SKM-1 (cell line): ENCODE data around the gene EMX1.

ENCODE experiments used
- DNase-seq: peaks from one replicate; lab custom pipeline; 2025; ENCODE audit not compliant: unreplicated experiment; lab: John Stamatoyannopoulos, UW

Gene EMX1

DNA sequence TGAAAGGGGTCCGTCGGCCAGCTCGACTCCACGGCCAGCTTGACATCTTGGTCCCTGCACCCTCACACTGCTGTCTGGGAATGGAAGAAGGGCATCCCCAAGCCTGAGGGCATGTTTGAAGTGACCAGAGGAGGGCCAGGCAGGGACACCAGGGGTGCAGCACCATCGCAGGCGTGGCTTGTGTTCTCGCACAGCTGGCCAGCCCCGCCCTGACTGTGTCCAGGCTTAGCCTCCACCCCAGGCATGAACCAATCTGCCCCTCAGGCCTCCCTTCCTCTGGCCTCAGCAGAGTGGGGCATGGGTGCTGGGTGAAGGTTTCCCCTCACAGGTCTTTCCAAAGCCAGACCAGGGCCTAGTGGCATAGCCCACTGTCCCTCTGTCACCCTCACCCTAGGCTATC is 25.0 kb downstream of the EMX1 start:
- no peak for DNase-seq

DNA sequence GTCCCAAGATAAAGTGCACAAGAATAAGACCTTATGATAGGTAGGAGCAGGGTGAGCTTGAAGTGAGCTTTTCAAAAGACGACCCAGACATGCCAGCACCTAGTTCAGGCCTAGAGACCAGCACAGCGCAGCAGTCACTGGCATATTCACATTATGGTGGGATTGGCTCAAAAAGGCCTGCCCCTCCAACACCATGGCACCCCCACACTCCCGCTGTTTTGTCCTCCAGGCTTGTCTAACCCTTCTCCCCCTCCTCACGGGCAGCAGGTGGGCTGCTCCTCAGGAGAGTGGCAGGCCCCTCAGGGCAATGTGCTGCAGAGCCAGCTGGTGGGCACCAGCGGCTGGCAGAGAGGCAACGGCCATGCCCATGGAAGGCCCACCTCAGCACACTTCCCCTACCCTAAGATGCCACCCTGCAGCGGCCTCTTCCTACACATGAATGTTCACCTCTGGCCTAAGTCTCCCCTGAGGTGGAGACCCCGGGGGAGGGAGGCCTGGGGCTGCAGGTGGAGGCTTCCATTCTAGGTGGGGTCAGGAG is 25.6 kb downstream of the EMX1 start:
- no peak for DNase-seq

DNA sequence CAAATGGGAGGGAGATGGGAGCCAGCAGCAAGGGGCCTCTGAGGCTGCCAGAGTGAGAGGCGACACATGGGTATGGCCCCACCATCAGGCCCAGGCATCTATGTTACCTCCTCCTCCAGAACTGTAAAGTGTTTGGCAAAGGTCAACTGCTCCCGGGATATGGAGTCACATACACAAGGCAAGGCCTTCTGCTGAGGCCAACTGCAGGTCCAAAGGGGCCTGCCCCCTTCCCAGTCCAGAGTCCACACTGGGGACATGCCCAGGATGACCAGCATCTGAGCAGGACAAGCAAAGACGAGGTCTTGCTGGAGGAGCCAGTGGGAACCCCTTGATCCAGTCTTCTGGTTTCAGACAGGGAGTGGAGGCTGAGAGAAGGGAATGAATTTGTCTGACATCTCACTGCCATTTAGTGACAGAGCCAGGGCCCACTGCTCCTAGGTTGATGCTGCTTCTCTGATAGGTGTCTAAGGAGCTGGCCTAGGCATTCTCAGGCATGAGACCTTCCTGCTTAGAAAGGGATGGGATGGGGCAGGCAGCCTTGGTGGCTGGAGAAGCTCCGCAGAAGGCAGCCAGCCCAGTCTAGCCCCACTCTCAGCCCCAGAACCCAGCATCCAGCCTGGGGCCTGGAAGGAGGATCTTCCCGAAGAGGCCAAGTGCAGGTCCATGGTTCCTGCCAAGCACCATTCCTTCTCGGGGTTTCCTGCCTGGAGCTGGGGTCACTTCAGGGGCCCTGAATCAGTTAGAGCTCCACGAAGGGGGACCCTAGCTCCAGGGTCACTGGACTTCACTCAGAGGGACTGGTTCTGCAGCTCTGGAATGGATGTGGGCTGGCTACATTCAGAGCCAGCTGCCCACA is 26.4 kb downstream of the EMX1 start:
- no peak for DNase-seq

DNA sequence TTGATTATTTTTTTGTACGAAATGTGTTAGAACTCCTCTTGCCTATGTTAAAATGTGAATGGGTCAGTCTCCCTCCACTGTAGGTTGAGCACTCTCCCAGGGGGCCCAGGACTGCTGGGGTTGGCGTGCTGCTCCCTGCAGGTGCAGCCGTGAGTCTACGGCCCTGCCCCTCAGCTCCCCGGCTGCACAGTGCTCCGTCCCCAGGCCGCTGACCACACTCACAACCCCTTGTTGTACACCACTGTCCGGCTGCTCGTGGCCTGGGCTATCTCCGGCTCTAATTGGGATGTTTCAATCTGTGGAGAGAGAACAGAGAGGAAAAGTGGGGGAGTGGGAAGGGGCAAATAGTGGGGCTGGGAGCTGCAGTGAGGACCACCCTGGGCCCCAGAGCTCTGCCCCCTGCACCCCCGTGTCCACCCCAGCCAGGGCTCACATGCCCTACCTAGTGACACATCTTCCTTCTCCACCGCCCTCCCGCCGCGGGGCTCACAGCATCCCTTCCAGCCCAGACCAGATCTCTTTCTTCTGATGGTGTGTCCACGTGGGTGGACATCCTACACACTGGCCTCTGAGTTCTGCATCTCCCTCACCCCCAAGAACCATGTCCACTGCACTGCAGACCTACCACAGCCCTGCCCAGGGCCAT is 27.6 kb downstream of the EMX1 start:
- no peak for DNase-seq

DNA sequence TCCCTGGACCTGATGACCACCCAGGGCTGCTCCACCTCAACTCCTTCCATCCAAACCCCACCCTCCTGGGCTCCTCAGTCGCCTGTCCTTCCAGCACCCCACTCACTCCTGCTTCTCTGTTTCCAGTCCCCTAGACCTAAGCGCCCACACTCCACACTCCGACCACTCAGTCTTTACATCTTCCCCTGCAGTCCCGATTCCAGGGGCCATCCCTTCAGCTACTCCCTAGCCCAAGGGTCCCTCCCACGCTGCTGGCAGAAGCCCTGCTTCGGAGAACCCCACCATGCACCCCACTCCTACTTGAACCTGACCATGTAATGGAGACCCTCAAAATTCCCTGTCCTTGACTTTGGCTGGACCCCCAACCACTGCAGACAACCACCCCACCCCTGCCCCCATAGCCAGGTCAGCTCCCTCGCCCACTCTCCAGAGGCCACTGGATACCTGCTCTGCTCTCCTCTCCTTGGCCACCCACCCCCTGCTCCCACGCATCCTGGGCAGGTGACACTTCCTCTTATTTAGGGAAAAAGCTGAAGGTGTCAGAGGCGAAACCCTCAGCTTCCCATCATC is 28.2 kb downstream of the EMX1 start:
- no peak for DNase-seq

DNA sequence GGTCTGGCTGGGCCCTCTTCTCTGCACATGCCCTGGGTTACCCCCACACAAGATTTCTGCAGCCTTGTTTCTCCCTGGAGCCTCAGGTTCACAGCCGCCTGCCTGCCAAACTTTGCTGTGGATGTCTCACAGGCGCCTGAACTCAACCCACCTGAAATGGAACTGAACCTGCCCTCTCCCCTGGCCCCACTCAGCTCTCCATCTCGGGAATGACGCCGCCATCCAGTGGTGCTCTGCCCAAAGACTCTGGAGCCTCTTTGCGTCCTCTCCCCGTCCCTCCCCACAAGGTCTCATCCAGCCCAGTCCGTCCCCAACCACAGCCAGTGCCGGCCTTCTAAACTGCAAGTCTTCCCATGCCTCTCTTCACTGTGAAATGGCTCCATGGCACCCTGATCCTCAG is 29.1 kb downstream of the EMX1 start:
- no peak for DNase-seq

DNA sequence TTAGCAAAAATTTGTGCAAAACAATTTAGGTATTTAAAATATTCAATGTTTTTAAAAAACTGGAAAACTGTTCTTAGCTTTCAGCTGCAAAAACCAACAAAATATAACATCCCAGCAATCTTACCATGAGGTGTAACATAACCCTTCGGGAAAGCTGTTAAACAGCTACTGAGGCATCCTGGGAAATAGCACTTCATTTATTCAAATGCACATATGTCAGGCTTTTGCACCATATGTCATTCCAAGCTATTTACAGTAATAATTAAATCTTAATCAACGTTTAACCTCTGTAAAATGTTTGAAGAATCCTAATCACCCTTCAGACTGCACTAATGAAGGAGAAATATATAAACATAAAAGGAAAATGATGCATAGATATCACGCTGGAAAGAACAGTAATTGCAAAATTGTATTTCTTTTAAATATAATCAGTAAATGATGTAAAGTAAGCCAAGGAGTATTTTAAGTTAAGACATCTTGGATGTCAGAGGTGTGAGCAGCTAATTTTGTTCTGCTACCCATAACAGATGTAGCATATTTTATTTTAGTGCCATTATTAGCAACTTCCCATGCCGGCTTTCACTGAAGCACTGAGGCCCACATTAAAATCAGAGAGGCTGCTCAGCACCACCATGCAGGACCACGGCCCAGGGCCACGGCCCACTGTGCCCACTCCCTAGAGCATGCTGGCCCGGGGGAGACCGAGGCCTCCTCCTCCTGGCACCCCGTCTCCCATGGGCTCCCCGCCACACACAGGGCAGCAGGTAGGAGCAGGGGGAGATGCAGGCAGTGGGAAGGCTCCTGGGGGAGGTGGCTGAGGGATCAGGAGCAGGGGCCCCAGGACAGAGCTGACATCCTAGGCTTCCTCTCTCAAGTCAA is 30.9 kb downstream of the EMX1 start:
- DNase-seq: no peak

DNA sequence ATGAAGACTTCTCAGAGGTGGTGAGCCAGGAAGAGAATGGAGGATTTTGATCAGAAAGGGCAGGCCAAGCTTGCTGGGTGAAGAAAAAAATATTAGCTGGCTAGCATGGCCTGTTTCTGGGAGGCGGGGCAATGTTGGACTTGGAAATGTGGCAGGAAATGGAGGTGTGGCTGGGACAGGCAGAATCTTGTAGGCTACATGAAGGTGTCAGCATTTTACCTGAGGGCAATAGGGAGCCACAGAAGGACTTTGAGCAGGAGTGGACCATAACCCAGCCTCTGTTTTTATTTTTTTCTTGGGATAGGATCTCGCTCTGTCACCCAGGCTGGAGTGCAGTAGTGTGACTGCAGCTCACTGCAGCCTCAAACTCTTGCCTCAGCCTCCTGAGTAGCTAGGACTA is 31.7 kb downstream of the EMX1 start:
- DNase-seq: no peak

DNA sequence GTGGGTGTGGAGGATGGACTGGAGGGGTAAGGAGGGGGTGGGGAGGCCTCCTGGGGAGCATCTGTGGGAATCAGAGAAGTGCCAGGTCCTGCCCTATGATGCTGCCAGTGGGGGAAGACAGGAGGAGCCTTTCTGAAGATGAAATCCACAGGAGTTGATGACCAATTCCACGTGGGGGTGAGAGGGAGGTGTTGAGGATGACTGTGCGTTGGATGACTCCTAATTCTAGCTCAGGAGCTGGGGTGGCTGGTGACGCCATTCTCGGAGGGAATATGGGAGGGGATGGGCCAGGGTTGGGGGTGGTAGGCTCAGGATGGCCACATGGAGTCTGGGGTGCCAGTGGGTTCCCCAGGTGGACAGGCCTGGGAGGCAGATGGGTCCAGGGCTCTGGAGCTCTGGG is 32.3 kb downstream of the EMX1 start:
- no peak for DNase-seq

DNA sequence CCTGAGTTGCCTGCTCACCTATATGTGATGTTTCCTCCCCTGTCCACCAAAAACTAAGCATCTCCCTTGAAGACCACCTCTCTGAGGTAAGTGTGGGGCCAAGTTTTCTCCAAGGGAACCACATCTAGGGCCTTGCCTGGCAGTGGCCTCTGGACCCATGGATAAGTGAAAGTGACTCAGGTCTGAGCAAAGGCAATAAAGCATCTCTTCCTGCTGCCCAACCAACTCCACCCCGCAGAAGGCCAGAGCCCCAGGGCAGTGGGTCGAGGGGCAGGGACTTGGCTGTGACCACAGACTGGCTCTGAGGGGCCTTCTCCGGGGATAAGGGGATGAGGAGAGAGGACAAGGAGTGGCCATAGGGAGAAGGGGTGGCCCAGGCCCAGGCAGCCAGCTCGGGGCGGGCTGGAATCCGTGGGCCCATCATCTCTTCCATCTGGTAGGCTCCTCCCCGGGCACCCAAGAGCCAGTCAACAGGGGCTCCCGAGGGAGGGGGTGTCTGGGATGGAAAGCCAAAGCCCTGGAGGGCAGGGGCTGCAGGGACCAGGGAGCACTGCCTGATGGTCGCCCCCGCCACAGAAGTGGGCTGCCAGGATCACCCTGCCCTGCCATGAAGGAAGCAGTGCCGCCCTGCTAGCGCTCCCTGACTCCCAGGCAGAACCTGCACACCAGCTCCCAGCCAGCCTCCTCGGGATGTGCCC is 33.4 kb downstream of the EMX1 start:
- DNase-seq: no peak

DNA sequence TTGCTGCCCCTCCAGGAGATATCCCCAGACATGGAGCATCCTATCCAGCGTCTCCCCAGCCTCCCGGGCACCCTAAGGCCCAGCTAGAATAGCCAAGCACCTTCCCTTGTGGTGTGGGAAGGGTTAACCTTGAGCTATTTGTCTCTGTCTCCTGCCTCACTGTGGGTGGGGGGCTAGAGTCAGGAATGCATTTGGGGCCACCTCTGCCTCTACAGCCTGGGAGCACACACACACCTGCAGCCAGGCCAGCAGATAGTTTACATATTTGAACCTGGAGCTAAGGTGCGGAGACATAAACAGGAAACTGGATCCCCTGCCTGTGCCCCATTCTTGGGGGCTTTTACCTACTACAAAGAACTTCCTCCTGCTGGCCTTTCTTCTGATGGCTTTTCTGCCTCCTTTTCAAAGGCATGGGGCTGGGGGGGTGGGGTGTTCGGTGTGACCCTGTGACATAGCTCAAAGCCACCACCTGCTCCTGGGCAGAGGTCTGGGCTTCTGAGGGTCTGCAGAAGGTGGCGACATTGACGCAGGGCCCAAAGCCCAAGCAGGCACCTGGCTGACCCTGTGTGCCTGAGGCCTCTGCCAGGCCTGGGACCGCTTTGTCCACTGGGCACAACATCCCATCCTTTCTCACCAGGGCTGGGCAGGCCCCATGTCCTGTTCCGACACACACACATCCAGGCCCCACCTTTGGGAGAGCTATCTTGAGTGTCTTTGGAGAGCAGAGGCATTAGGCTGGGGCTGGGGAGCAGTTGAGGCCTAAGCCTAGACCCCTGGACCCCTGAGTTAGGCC is 34.2 kb downstream of the EMX1 start:
- no peak for DNase-seq

DNA sequence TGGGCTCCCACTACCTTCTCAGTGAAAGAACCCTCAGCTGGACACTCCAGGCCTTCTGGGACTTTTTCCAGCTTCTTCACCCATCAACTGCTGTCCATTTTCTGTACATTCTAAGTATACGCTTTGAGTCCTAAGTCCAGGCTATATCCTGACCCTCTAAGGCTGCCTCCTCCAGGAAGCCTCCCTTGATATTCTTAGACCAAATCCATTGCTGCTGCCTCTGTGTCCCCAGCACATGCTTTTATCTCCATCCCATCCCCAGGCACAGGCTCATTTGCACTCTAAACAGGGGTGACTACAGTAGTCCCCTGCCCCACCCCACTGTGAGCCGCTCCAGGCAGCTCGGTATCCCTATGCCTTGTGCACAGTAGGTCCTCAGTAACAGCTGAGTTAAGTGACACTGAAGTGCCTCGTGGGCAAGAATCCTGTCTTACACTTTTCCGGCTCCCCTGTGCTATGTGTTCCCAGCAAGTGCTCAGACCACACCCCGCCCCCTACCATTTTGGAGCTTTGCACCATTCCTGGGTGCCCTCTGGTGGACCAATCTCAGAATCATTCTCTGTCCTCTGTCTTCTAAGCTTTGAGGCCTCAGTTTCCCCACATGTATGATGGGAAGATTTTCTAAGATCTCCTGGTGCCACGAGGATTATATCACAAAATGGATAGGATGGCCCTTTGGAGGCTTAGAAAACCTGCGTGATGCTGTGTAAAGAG is 34.9 kb downstream of the EMX1 start:
- DNase-seq: no peak

DNA sequence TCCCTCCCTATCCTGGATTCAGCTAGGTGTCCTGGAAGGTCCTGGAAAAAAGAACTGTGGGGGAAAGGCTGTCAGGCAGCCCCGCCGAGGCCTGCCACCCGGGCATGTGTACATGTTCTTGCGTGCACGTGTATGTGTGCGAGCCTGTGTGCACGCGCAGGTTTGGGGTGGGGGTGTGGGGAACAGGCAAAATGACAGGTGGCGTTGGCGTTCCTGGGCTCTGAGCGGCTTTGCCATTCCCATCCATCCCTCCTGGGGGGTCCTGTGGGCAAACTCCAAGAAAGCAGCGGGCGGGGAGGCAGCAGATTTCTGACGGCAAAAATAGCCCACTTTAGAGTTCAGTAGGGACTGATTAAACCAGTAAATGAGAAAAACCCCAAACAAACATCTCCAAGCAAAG is 35.6 kb downstream of the EMX1 start:
- DNase-seq: no peak

DNA sequence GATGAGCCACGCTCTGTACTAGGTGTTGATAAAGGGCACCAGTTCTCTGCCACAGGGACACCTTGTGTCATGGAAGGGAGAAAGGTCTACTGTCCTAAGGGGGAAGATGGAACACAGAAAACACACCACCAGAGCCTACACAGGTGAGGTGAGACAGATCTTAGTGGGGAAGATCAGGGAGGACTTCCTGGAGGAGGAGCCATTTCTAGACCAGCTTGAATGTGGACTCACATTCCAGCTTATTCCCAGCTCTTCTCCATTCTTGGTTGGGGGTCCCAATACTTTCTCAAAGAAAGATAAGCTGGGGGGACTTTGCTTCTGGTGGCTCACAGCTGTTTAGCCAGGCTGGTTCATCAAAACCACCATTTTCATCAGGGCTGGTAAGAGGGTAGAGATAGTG is 36.2 kb downstream of the EMX1 start:
- DNase-seq: no peak

DNA sequence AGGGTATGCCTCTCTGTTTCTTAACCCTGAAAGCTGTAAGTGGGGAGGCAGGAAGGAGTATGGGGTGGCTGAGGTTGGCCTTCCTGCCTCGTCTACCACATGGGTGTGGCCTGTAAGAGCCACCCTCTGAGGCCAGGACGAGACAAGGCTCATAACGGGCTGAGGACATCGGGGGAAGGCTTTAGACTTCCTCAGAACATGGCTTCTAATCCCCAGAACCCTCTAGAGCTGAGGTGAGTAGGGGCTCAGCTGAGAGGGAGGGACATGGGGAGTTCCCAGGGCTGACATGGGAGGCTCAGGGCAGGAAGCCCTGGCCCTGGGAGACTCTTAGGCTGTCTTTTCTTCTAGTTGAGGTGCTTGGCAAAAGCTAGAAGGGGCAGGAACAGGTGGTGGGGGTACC is 36.7 kb downstream of the EMX1 start:
- no peak for DNase-seq

DNA sequence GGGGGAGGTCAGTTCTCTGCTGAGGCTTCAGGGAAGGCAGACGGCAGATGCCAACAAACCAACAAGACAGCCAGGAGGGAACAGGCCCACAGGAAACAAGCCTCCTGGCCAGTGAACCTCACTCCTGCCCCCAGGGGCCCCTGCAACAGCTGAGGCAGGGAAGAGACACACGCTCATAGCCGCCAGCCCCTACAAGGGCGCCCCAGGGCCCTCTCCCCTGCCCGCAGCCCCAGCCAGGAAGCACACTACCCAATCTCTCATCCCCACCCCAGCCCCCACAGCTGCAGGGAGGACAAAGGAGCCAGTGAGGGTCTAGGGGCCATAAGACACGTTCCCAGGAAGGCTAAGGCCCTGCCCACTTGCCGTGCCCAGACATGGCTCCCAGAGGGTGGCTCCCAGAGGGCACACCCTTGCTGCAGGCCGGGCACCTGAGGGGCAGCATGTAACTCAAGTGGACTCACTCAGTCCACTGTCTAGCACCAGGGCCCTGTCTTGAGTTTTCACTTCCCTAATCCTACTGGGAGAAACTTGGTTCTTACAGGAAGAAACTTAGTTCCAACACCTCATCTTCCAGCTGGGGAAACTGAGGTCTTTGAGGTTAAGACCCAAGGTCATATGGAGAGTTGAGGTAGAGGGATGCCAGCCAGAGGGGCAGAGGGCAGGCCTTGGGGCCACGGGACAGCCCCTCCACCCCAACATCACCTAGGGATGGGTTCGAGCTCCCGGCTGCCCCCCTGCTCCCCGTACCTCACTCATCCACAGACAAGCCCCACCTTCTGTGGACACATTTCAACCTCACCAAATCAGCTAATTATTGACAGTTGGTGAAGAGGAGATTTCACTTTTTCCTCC is 37.3 kb downstream of the EMX1 start:
- DNase-seq: no peak

DNA sequence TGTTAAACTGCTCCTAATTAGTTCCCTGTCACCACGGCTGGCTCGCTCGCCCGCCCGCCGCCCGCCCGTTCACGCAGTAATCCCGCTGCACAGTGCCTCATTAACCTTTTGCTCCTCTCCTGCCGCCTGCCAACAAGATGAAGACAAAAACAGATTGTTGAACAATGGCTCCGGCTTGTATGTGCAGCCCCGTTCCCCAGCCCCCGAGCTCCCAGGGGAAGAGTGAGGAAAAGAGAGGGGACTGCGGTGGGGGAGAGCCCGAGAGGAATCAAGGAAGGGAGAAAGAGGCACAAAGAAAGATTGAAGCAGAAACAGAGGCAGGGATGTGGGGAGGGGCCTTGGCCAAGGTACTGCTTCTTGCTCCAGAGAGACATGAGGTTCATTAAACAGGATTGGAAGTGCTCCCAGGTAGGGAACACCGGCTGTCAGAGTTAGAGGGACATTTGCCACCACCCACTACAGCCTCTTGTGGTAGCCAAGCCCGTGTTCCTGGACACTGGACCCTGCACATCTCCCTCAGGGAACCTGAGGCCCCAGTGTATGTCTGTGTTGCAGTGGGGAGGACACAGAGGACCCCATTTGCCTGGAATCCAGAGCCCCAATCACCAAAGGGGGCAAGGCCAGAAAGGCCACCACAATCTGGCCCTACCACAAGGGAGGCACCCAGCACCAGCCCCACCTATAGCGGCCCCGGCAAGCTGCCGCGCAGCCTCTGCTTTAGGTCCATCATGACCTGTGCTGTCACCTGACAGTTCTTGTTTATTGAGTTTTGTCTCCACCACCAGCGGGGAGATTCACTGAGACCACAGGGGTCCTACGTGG is 38.1 kb downstream of the EMX1 start:
- no peak for DNase-seq
